ENCODE measurements around the gene DRC1.

GRCh38 chr2:26470601-26471260 lies 69.0 kb downstream of the DRC1 start:
- TF ChIP-seq CTCF (IDR thresholded peaks at IDR 0.05) (no peak), HOXA7 (CRISPR knock-in tag; IDR thresholded peaks at IDR 0.05) (no peak), POLR2A (IDR thresholded peaks at IDR 0.05; ENCODE audit: low read length) (no peak), POLR2AphosphoS2 (conservative IDR thresholded peaks at IDR 0.05; ENCODE audit: low read length) (no peak), NFE2L2 (conservative IDR thresholded peaks at IDR 0.05; ENCODE audit: low read length) (no peak), KDM5A (IDR thresholded peaks at IDR 0.05) (no peak), PBX3 (IDR thresholded peaks at IDR 0.05) (no peak), EP300 (IDR thresholded peaks at IDR 0.05) (no peak)
